Measurements from ENCODE around the gene PDZK1IP1.

DNA sequence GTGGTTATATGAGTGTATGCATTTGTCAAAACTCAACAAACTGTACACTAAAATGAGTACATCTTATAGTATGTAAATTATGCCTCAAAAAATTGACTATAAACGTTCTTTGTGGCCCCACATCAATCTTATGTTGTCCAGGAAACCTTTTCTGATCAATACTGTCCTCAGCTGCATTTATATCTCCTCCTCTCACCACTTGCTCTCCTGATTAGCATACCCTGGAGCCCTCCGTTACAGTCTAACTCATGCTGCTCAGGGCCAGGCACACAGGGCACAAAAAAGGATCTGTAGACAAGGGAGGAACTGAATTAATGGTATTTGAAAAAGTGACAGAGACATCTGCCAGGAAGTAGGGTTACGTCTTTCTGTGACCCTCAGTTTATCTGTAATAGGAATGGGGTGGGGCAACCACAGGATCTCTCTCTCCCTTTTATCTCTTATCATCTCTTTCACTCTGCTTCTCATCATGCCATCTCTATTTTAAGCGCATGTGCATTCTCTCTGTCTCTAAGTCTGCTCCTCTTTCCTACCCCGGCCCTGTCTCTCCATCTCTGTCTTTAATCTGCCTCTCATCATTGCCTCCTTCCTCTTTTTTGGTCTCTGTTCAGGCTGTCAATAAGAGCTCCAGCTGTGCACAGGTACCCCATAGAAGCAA is 49.2 kb upstream of the PDZK1IP1 start:
- TF ChIP-seq, protein P1, sequence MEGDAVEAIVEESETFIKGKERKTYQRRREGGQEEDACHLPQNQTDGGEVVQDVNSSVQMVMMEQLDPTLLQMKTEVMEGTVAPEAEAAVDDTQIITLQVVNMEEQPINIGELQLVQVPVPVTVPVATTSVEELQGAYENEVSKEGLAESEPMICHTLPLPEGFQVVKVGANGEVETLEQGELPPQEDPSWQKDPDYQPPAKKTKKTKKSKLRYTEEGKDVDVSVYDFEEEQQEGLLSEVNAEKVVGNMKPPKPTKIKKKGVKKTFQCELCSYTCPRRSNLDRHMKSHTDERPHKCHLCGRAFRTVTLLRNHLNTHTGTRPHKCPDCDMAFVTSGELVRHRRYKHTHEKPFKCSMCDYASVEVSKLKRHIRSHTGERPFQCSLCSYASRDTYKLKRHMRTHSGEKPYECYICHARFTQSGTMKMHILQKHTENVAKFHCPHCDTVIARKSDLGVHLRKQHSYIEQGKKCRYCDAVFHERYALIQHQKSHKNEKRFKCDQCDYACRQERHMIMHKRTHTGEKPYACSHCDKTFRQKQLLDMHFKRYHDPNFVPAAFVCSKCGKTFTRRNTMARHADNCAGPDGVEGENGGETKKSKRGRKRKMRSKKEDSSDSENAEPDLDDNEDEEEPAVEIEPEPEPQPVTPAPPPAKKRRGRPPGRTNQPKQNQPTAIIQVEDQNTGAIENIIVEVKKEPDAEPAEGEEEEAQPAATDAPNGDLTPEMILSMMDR (conservative IDR thresholded peaks at IDR 0.05; ENCODE audit: low read depth, low read length), result no peak
- no peak for TF ChIP-seq EZH2 (IDR thresholded peaks at IDR 0.05; ENCODE audit: borderline replicate concordance, low read depth, low read length, poor library complexity, severe bottlenecking)
